Activated T-helper 9 cell treated with anti-CD3 and anti-CD28 coated beads, Interleukin-2, amount 50 U/mL, for 16 hours (primary cell): ENCODE data around the gene ACVR2B.
A peak's percentile ranks its signal among the peaks of the same experiment; 100 is the strongest.

Experiments used
- DNase-seq: peaks from one replicate; pipeline ENCODE4 v3.0.0-alpha.2; 2020; ENCODE audit warnings: low read depth

ACVR2B gene

GRCh38 chr3:38488949-38489348 is 35.3 kb downstream of the ACVR2B start:
- no peak for DNase-seq

GRCh38 chr3:38489766-38490165 is 36.1 kb downstream of the ACVR2B start:
- DNase-seq = no peak

GRCh38 chr3:38490281-38491030 is 36.8 kb downstream of the ACVR2B start:
- DNase-seq = no peak

GRCh38 chr3:38491215-38491614 is 37.5 kb downstream of the ACVR2B start:
- no peak for DNase-seq

GRCh38 chr3:38493031-38493430 is 39.3 kb downstream of the ACVR2B start:
- DNase-seq = no peak

GRCh38 chr3:38496131-38496910 is 42.6 kb downstream of the ACVR2B start, which contains the start of gene EXOG:
Gene EXOG (plus strand): TSS chr3:38496340. CDS start chr3:38496368, 28 bp downstream.
- peak; percentile 93 for DNase-seq

- no peak for DNase-seq
Measured at GRCh38 chr3:38497031-38497430, 43.3 kb downstream of the ACVR2B start.

GRCh38 chr3:38500688-38501417 is 47.2 kb downstream of the ACVR2B start:
- no peak for DNase-seq

GRCh38 chr3:38507120-38507519 is 53.4 kb downstream of the ACVR2B start:
- no peak for DNase-seq

GRCh38 chr3:38509732-38510131 is 56.0 kb downstream of the ACVR2B start:
- no peak for DNase-seq

GRCh38 chr3:38510631-38511030 is 56.9 kb downstream of the ACVR2B start:
- DNase-seq = no peak

GRCh38 chr3:38511546-38511945 is 57.9 kb downstream of the ACVR2B start:
- DNase-seq = no peak

GRCh38 chr3:38515367-38515766 is 61.7 kb downstream of the ACVR2B start:
- no peak for DNase-seq

- no peak for DNase-seq
Measured at GRCh38 chr3:38516669-38517068, 63.0 kb downstream of the ACVR2B start.

GRCh38 chr3:38519000-38519399 is 65.3 kb downstream of the ACVR2B start:
- no peak for DNase-seq

GRCh38 chr3:38519651-38520050 is 66.0 kb downstream of the ACVR2B start:
- no peak for DNase-seq

GRCh38 chr3:38521391-38521987 is 67.8 kb downstream of the ACVR2B start:
- peak; percentile 33 for DNase-seq

GRCh38 chr3:38522002-38522401 is 68.3 kb downstream of the ACVR2B start:
- DNase-seq = no peak

- DNase-seq = no peak
Measured at GRCh38 chr3:38524141-38524739, 70.5 kb downstream of the ACVR2B start.

- no peak for DNase-seq
Measured at GRCh38 chr3:38526792-38527191, 73.1 kb downstream of the ACVR2B start.

- no peak for DNase-seq
Measured at GRCh38 chr3:38528457-38528856, 74.8 kb downstream of the ACVR2B start.

GRCh38 chr3:38532529-38532928 is 78.8 kb downstream of the ACVR2B start:
- DNase-seq = no peak
